ENCODE data around the gene PLEKHA1.

GRCh38 chr10:122407375-122408125 is 33.0 kb downstream of the PLEKHA1 start:
- TF ChIP-seq POLR2AphosphoS5 (IDR thresholded peaks at IDR 0.05; ENCODE audit: low read depth, low read length) (no peak), POLR2A (IDR thresholded peaks at IDR 0.05; ENCODE audit: low read depth, low read length) (no peak)

Measured in GM12892 (cell line).